Smooth muscle cell (in vitro differentiated cells): Measurements from ENCODE around the gene PTPRN2. TPM values are rescaled to one million over a fixed set of nuclear protein-coding genes. Genes with fewer than 3 reads are reported as not detected.

ENCODE experiments used
- DNase-seq: peaks from one replicate; lab custom pipeline; 2025; ENCODE audit not compliant: unreplicated experiment; lab: John Stamatoyannopoulos, UW
- H2AFZ ChIP-seq: fragments of 200-600 bp; sonication (generic); 2 replicates; pipeline ENCODE4 v1.6.0; 2016; ENCODE audit warnings: antibody characterized with exemption, low read depth, mild to moderate bottlenecking
- H3F3A ChIP-seq: fragments of 200-600 bp; sonication (generic); 2 replicates; pipeline ENCODE4 v1.6.0; 2017; ENCODE audit warnings: antibody characterized with exemption, low read depth
- H3K27ac ChIP-seq: fragments of 200-600 bp; sonication (generic); 2 replicates; pipeline ENCODE4 v1.5.1; 2016; ENCODE audit warnings: low read depth, mild to moderate bottlenecking
- H3K27me3 ChIP-seq: fragments of 200-600 bp; sonication (generic); 2 replicates; pipeline ENCODE4 v1.6.1; 2016; ENCODE audit warnings: low read depth, mild to moderate bottlenecking
- H3K36me3 ChIP-seq: fragments of 200-600 bp; sonication (generic); 2 replicates; pipeline ENCODE4 v1.5.1; 2016; ENCODE audit warnings: low read depth
- H3K4me1 ChIP-seq: fragments of 200-600 bp; sonication (generic); 2 replicates; pipeline ENCODE4 v1.5.1; 2016; ENCODE audit warnings: low read depth
- H3K4me2 ChIP-seq: fragments of 200-600 bp; sonication (generic); 2 replicates; pipeline ENCODE4 v1.6.0; 2016; ENCODE audit warnings: mild to moderate bottlenecking
- H3K4me3 ChIP-seq: fragments of 200-600 bp; sonication (generic); 2 replicates; pipeline ENCODE4 v1.5.1; 2016; ENCODE audit warnings: mild to moderate bottlenecking
- H3K79me2 ChIP-seq: fragments of 200-600 bp; sonication (generic); 2 replicates; pipeline ENCODE4 v1.6.0; 2016; ENCODE audit warnings: low read depth, mild to moderate bottlenecking
- H3K9ac ChIP-seq: fragments of 200-600 bp; sonication (generic); 2 replicates; pipeline ENCODE4 v1.6.0; 2016; ENCODE audit warnings: low read depth
- H3K9me3 ChIP-seq: fragments of 200-600 bp; sonication (generic); replicated peaks from 2 replicates; pipeline ENCODE4 v1.5.1; 2016; ENCODE audit warnings: low read depth
- H4K20me1 ChIP-seq: fragments of 200-600 bp; sonication (generic); 2 replicates; pipeline ENCODE4 v1.6.0; 2016; ENCODE audit warnings: low read depth
- WGBS: methylation state at CpG from one replicate; pipeline ENCODE4 v1.1.7; 2016; ENCODE audit warnings: low lambda C conversion rate; 5-methylcytosine and 5-hydroxymethylcytosine counted together
- polyA plus RNA-seq: library from polyadenylated mRNA; unstranded; fragments of >200 nt; fragmentation: Nextera tagmentation; extraction: Ambion mirVana; gene quantifications from 2 replicates; pipeline ENCODE4 v1.2.1, GENCODE V29; 2016
- total RNA-seq: library from RNA; depleted of rRNA; stranded (reverse); fragments of >200 nt; gene quantifications from 2 replicates; pipeline ENCODE4 v1.2.3, GENCODE V29; 2014
- TF ChIP-seq, protein P1 (sequence below): fragments of 200-600 bp; sonication (generic); IDR thresholded peaks from 2 replicates; pipeline ENCODE4 v1.5.1; 2017; ENCODE audit warnings: borderline replicate concordance, mild to moderate bottlenecking, antibody characterized with exemption; ENCODE audit not compliant: insufficient read depth, poor library complexity, severe bottlenecking

The PTPRN2 gene
- total and polyA plus RNA-seq, 2 experiments from 2014 or later = 0.09 to 0.87 TPM

GRCh38 chr7:158623241-158623640, 35.6 kb upstream of the PTPRN2 start:
- WGBS = 99% methylated on average over 13 of the region's 13 CpGs
- no peaks in the 10 kb centered on the region for H4K20me1 ChIP-seq
- no peaks in the 10 kb centered on the region for H3F3A ChIP-seq
- no peak overlapping the region for H3K9ac ChIP-seq
- no peak for DNase-seq
- H3K79me2 ChIP-seq = no peaks in the 10 kb centered on the region
- H3K36me3 ChIP-seq = no peaks in the 10 kb centered on the region
- no peak overlapping the region for H2AFZ ChIP-seq
- H3K27me3 ChIP-seq = no peaks in the 10 kb centered on the region
- no peaks in the 10 kb centered on the region for H3K4me1 ChIP-seq
- no peaks in the 10 kb centered on the region for H3K9me3 ChIP-seq
- no peak overlapping the region for H3K27ac ChIP-seq
- H3K4me3 ChIP-seq = no peak overlapping the region
- no peak overlapping the region for H3K4me2 ChIP-seq
- TF ChIP-seq, protein P1, sequence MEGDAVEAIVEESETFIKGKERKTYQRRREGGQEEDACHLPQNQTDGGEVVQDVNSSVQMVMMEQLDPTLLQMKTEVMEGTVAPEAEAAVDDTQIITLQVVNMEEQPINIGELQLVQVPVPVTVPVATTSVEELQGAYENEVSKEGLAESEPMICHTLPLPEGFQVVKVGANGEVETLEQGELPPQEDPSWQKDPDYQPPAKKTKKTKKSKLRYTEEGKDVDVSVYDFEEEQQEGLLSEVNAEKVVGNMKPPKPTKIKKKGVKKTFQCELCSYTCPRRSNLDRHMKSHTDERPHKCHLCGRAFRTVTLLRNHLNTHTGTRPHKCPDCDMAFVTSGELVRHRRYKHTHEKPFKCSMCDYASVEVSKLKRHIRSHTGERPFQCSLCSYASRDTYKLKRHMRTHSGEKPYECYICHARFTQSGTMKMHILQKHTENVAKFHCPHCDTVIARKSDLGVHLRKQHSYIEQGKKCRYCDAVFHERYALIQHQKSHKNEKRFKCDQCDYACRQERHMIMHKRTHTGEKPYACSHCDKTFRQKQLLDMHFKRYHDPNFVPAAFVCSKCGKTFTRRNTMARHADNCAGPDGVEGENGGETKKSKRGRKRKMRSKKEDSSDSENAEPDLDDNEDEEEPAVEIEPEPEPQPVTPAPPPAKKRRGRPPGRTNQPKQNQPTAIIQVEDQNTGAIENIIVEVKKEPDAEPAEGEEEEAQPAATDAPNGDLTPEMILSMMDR = no peak

GRCh38 chr7:158620839-158621441, 33.3 kb upstream of the PTPRN2 start:
- no peaks in the 10 kb centered on the region for H3K79me2 ChIP-seq
- H3K4me3 ChIP-seq = no peak overlapping the region
- H3K27me3 ChIP-seq = no peaks in the 10 kb centered on the region
- H3F3A ChIP-seq = no peaks in the 10 kb centered on the region
- no peak for DNase-seq
- no peaks in the 10 kb centered on the region for H3K36me3 ChIP-seq
- WGBS = 97% methylated on average over 6 of the region's 6 CpGs
- H3K9me3 ChIP-seq = no peaks in the 10 kb centered on the region
- no peak overlapping the region for H3K4me2 ChIP-seq
- no peak overlapping the region for H3K27ac ChIP-seq
- TF ChIP-seq, protein P1 = no peak
- H4K20me1 ChIP-seq = no peaks in the 10 kb centered on the region
- H2AFZ ChIP-seq = no peak overlapping the region
- no peak overlapping the region for H3K9ac ChIP-seq
- H3K4me1 ChIP-seq = no peaks in the 10 kb centered on the region

DNA sequence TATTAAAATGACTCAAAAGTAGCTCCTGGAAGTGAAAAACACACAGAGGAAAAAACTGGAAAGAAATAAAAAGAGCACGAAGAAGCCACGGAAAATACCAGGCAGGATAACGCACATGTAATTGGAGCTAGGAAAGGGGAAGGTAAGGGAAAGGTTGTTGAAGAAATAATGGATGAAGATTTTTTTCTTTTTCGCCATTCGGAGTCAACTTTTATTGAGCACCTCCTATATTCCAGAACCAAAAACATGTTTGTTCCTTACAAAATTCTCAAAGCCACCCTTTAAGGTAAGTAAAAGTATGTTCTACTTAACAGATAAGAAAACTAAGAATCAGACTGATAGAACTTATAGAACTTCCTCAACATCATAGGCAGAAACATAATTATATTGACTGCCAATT, 32.8 kb upstream of the PTPRN2 start:
- no peak overlapping the region for H3K9ac ChIP-seq
- H3K36me3 ChIP-seq = no peaks in the 10 kb centered on the region
- H3K79me2 ChIP-seq = no peaks in the 10 kb centered on the region
- H3K9me3 ChIP-seq = no peaks in the 10 kb centered on the region
- no peak overlapping the region for H3K27ac ChIP-seq
- TF ChIP-seq, protein P1 = no peak
- no peak overlapping the region for H3K4me3 ChIP-seq
- no peak for DNase-seq
- H3F3A ChIP-seq = no peaks in the 10 kb centered on the region
- H3K4me1 ChIP-seq = no peaks in the 10 kb centered on the region
- no peaks in the 10 kb centered on the region for H4K20me1 ChIP-seq
- H3K4me2 ChIP-seq = no peak overlapping the region
- no peak overlapping the region for H2AFZ ChIP-seq
- over 99% methylated on average over 5 of the region's 5 CpGs for WGBS
- no peaks in the 10 kb centered on the region for H3K27me3 ChIP-seq

DNA sequence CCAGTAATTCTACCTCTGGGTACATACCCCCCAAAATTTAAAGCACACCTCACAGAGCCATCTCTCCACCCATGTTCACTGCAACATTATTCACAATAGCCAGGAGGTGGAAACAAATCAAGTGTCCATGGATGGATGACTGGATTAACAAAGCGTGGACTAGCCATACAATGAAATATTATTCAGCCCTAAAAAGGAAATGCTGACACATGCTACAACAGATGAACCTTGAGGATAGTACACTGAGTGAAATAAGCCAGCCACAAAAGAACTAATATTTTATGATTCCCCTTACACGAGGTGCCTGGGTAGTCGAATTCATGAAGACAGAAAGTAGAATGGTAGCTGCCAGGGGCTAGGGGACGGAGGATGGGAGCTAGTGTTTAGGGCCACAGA, 31.1 kb upstream of the PTPRN2 start:
- Histone ChIP-seq H4K20me1 (no peaks in the 10 kb centered on the region), H2AFZ (no peak overlapping the region), H3K9ac (no peak overlapping the region), H3K4me2 (no peak overlapping the region), H3K36me3 (no peaks in the 10 kb centered on the region), H3K4me3 (no peak overlapping the region), H3K79me2 (no peaks in the 10 kb centered on the region), H3K4me1 (no peaks in the 10 kb centered on the region), H3K27me3 (no peaks in the 10 kb centered on the region), H3F3A (no peaks in the 10 kb centered on the region), H3K27ac (no peak overlapping the region), H3K9me3 (no peaks in the 10 kb centered on the region)
- 98% methylated on average over 4 of the region's 4 CpGs for WGBS
- DNase-seq = no peak
- TF ChIP-seq, protein P1 = no peak
